Gastroesophageal sphincter (tissue), 4 donors: ENCODE data around the gene SIK1. TPM values are rescaled to one million over a fixed set of nuclear protein-coding genes. Genes with fewer than 3 reads are reported as not detected.

Experiments
- ATAC-seq: fragments of 150-250 bp; one replicate; pipeline ENCODE4 v1.9.1; 2016; ENCODE audit warnings: mild to moderate bottlenecking, moderate library complexity
- H3K27ac ChIP-seq, 4 donors: fragments of 200-600 bp; sonication (generic) in 3 of 4; 1 replicate in 3 of 4; 2 replicates in 1 of 4; pipeline ENCODE4 v1.5.1; 2016 to 2019
- H3K27me3 ChIP-seq: fragments of 200-600 bp; sonication (generic); one replicate; pipeline ENCODE4 v1.5.1; 2019
- H3K36me3 ChIP-seq, 2 donors: fragments of 200-600 bp; sonication (generic); one replicate each; pipeline ENCODE4 v1.5.1; 2019; ENCODE audit warnings: control low read depth in 1 of 2
- H3K4me1 ChIP-seq, 3 donors: fragments of 200-600 bp; sonication (generic); 1 replicate in 2 of 3; 2 replicates in 1 of 3; pipeline ENCODE4 v1.5.1; 2016 to 2019; ENCODE audit warnings: control low read depth in 2 of 3
- H3K4me3 ChIP-seq, 2 donors: fragments of 200-600 bp; sonication (generic); one replicate each; pipeline ENCODE4 v1.5.1; 2019; ENCODE audit warnings: mild to moderate bottlenecking in 1 of 2, moderate library complexity in 1 of 2
- H3K9me3 ChIP-seq, 3 donors: fragments of 200-600 bp; sonication (generic); one replicate each; pipeline ENCODE4 v1.5.1; 2017 to 2019; ENCODE audit warnings: control low read depth in 2 of 3
- CTCF ChIP-seq, 4 experiments: fragments of 200-600 bp in 2 of 4; fragments of 450-650 bp in 2 of 4; sonication (generic) in 1 of 4; IDR thresholded peaks; one replicate each; pipeline ENCODE4 v1.5.1; 2017 to 2019; ENCODE audit warnings: antibody characterized with exemption in 4 of 4, mild to moderate bottlenecking in 2 of 4, moderate library complexity in 2 of 4
- EP300 ChIP-seq: sonication (generic); formaldehyde crosslinking; IDR thresholded peaks from one replicate; pipeline ENCODE4 v1.6.1; 2017; ENCODE audit warnings: antibody characterized with exemption, mild to moderate bottlenecking
- POLR2A ChIP-seq, 2 donors: fragments of 450-650 bp; IDR thresholded peaks; one replicate each; pipeline ENCODE4 v1.6.1; 2017; ENCODE audit warnings: antibody characterized with exemption in 2 of 2, mild to moderate bottlenecking in 2 of 2, moderate library complexity in 1 of 2
- POLR2AphosphoS5 ChIP-seq: sonication (generic); formaldehyde crosslinking; IDR thresholded peaks from one replicate; pipeline ENCODE4 v1.6.1; 2017; ENCODE audit warnings: antibody characterized with exemption
- WGBS, 2 donors: methylation state at CpG; one replicate each; pipeline ENCODE4 v1.1.5; 2018; ENCODE audit warnings: low coverage in 1 of 2; 5-methylcytosine and 5-hydroxymethylcytosine counted together
- total RNA-seq, 4 donors: library from RNA; depleted of rRNA; stranded (reverse); fragments of >200 nt; gene quantifications; one replicate each; pipeline ENCODE4 v1.1.0, GENCODE V29; 2016

Gene SIK1
- total RNA-seq, 4 donors from 2014 or later = 0.93 to 8.6 (median 1.6) TPM

- 88% methylated on average over 3 of the region's 21 CpGs; no CpG with 5 or more reads in 1 of the 2 donors for WGBS, 2 donors
- Histone ChIP-seq H3K4me3 (no peak overlapping the region), H3K27me3 (no peaks in the 10 kb centered on the region), H3K9me3 (no peaks in the 10 kb centered on the region), H3K4me1 (no peaks in the 10 kb centered on the region), H3K36me3 (no peaks in the 10 kb centered on the region), H3K27ac (no peak overlapping the region)
- TF ChIP-seq POLR2AphosphoS5 = no peak
- TF ChIP-seq EP300 = no peak
- no peak for TF ChIP-seq CTCF (IDR thresholded peaks at IDR 0.05)
- no peak for TF ChIP-seq POLR2A (IDR thresholded peaks at IDR 0.05)
- no peak for ATAC-seq
Observed at GRCh38 chr21:43375837-43376477, 51.0 kb downstream of the SIK1 start.

GRCh38 chr21:43375006-43375836 lies 51.7 kb downstream of the SIK1 start:
- Histone ChIP-seq H3K27ac (no peak overlapping the region), H3K4me3 (no peak overlapping the region), H3K27me3 (no peaks in the 10 kb centered on the region), H3K4me1 (peaks cover 0 to 4% (median 0%) of the 10 kb centered on the region in 3 donors), H3K36me3 (no peaks in the 10 kb centered on the region), H3K9me3 (no peaks in the 10 kb centered on the region)
- TF ChIP-seq EP300 = no peak
- TF ChIP-seq POLR2A (IDR thresholded peaks at IDR 0.05) = no peak
- TF ChIP-seq CTCF (IDR thresholded peaks at IDR 0.05) = no peak
- TF ChIP-seq POLR2AphosphoS5 = no peak
- WGBS, 2 donors = 100% methylated on average over 2 of the region's 17 CpGs; no CpG with 5 or more reads in 1 of the 2 donors
- no peak for ATAC-seq

GRCh38 chr21:43374228-43374885 lies 52.6 kb downstream of the SIK1 start:
- no peak overlapping the region for H3K27ac ChIP-seq
- H3K4me3 ChIP-seq = no peak overlapping the region
- no peaks in the 10 kb centered on the region for H3K9me3 ChIP-seq
- ATAC-seq = peak; percentile 19
- no peaks in the 10 kb centered on the region for H3K36me3 ChIP-seq
- TF ChIP-seq CTCF (IDR thresholded peaks at IDR 0.05) = no peak
- TF ChIP-seq POLR2AphosphoS5 = no peak
- TF ChIP-seq POLR2A (IDR thresholded peaks at IDR 0.05) = no peak
- TF ChIP-seq EP300 = no peak
- H3K4me1 ChIP-seq = peaks cover 0 to 12% (median 0%) of the 10 kb centered on the region in 3 donors
- H3K27me3 ChIP-seq = no peaks in the 10 kb centered on the region
- WGBS, 2 donors = 98% methylated on average over 7 of the region's 16 CpGs; no CpG with 5 or more reads in 1 of the 2 donors

GRCh38 chr21:43373362-43374227 lies 53.3 kb downstream of the SIK1 start:
- H3K27ac ChIP-seq = no peak overlapping the region
- no peaks in the 10 kb centered on the region for H3K36me3 ChIP-seq
- no peaks in the 10 kb centered on the region for H3K27me3 ChIP-seq
- no peak overlapping the region for H3K4me3 ChIP-seq
- 63 to 71% methylated on average over 4 of the region's 21 CpGs for WGBS, 2 donors
- TF ChIP-seq EP300 (no peak), CTCF (IDR thresholded peaks at IDR 0.05) (no peak), POLR2AphosphoS5 (no peak), POLR2A (IDR thresholded peaks at IDR 0.05) (no peak)
- ATAC-seq = no peak
- H3K9me3 ChIP-seq = no peaks in the 10 kb centered on the region
- H3K4me1 ChIP-seq = peaks cover 0 to 13% (median 0%) of the 10 kb centered on the region in 3 donors
